NCI-H526 (cell line): Measurements from ENCODE around the gene RASEF.
"Not testable (repeated sequence)": the region's sequence is repeated elsewhere in the genome, so short reads cannot be mapped to it uniquely, and the experiment has no call there.

Experiments
- DNase-seq, 2 experiments: peaks; one replicate each; lab custom pipeline; 2025; lab: John Stamatoyannopoulos, UW

Gene RASEF

GRCh38 chr9:82970359-82970758 is 92.6 kb downstream of the RASEF start:
- no peak for DNase-seq

DNA sequence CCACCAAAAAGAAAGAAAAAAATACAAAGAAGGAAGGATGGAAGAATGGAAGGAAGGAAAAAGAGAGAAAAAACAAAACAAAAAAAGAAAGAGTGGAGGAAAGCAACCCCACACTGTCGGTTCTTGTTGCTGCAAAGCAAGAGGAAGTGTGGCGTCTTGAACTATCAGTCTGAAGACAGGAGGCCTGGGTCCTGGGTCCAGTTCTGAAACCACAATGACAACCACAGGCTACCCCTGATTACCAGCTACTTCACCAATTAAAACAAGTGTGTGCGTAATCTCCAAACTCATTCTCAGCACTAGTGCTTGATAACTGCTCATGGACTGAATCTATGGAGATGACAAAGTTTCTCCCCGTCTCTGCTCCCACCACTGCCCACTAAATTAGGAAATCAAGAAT is 93.7 kb downstream of the RASEF start:
- DNase-seq: no peak

DNA sequence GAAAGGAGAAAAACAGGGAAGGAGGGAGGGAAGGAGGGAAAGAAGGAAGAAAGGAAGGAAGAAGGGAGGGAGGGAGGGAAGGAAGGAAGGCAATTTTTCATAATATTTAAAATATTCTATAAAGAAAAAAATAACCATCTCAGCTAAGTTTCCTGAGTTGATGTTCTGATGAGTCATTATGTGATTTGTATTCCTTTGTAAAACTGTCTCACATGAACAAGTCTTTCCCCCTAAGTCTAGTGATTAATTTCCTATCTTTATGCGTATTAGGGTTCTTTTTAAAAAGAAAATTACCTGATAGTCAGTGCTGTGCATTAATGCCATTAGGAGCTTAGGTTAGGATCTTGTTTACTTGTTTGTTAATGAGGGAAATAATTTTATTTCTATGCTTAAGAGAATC is 94.1 kb downstream of the RASEF start:
- DNase-seq: no peak

DNA sequence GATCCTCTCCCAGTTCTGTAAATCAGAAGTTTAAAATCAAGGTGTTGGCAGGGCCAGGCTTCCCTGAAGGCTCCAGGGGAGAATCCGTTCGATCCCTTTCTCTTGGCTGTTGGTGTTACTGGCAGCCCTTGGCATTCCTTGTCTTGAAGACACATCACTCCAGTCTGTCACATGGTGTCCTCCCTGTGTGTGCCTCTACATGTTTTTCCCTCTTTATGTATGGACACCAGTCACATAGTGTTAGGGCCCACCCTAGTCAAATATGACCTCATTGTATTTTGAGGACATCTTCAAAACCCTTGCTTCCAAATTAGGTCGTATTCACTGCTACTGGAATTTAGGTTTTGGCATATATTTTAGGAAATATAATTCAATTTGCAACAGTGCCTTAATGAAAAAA is 94.6 kb downstream of the RASEF start:
- no peak for DNase-seq

DNA sequence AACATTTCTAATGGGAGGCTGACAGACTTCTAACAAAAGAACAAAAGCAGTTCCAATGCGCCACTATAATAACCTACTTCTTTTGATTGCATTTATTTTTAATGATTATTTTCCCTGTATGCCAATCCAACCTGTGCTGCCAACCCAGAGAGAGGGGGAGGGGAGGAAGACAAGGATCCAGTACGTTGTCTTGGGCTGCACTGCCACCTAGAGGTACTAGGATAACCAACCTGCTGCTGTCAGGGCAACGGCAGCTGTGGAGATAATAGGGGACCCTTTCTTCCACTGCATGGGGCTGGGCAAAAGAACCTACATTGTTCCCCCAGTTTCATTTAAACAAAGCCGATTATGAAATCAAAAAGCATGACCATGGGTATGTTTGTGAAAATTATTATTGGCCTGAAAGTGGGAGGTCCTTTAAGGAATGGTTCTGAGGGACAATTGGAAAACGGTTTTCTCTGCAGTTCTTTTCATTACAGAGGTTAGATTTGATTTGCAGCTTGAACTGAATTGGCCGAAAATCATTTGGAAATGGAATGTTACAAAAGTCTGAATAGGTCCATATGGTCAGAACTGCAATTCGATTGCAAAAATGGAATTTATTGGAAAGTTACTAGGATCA is 101.3 kb downstream of the RASEF start:
- DNase-seq: peak; percentile 62 to 88

- peak; percentile 36 for DNase-seq
Observed at GRCh38 chr9:82957529-82958379, 105.2 kb downstream of the RASEF start.

- DNase-seq: no peak
Observed at GRCh38 chr9:82949203-82949602, 113.7 kb downstream of the RASEF start.

DNA sequence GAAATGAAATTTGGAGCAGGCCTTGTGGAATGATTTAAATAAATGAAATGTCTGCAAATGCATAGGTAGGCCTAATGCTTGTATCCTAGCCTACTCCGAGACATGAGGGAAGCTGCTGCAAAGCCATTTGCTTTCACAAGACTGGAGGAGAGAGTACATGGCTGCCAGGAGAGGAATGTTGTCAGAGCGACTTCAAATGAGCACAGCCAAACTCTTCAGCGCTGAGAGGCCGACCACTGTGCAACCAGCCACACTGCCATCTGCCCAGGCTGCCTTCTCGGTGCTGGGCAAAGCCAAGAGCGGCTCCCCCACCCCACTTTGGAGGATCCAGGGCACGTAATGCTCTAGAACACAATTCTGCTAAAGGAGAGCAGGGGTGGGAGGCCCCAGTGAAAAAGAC is 122.6 kb downstream of the RASEF start:
- DNase-seq: no peak

GRCh38 chr9:82939451-82939850 is 123.5 kb downstream of the RASEF start:
- DNase-seq: no peak

DNA sequence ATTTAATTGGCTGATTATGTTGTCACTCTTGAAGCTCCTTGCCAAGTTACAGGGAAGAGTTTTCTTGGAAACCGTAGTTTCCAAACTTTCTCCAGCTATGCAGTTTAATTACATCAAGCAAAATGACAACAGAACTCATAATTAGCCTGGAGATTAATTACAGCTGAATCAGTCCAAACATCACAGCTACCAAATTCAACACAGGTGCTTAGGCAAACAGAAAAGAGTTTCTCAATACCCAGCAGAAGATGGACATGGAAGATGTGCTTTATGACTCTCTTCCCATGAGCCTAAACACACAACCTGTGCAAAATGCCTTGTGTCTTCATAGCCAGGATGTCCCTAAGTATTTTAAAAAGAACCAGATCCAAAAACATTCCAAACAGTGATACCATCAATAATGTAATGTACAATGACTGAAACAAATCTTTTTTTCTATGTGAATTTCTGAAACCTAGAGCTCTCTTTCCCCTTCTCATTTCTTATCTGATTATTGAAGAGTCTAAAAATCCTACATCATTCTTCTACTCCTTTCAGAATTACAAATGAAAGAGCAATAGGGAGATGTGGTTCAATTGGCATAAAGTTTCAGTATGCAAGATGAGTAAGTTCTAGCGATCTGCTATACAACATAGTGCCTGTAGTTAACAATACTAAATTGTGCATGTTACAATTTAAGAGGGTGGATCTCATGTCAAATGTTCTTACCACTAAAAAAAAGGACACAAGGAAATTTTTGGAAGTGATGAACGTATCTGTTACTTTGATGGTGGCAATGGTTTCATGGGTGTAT is 124.3 kb downstream of the RASEF start:
- DNase-seq: no peak

DNA sequence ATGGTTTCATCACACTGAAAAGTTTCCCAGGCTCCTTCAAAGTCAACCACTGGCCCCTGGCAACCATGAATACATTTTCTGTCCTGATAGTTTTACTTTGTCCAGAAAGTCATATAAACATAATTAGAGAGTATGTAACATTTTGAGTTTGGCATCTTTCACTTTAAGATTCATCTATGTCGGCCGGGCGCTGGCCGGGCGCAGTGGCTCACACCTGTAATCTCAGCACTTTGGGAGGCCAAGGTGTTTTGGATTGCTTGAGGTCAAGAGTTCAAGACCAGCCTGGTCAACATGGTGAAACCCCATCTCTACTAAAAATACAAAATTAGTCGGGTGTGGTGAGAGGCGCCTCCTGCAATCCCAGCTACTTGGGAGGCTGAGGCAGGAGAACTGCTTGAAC is 126.4 kb downstream of the RASEF start:
- not testable (repeated sequence) for DNase-seq

GRCh38 chr9:82934949-82935348 is 128.0 kb downstream of the RASEF start:
- DNase-seq: no peak

DNA sequence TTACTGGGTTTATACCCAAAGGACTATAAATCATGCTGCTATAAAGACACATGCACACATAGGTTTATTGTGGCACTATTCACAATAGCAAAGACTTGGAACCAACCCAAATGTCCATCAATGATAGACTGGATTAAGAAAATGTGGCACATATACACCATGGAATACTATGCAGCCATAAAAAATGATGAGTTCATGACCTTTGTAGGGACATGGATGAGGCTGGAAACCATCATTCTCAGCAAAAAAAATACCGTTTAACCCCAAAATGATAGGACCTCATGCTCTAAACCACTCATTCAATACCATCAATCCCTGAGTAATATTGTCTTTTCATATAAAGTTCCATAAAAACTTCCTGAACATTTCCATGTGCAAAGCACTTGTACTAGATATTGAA is 128.9 kb downstream of the RASEF start:
- not testable (repeated sequence) for DNase-seq

DNA sequence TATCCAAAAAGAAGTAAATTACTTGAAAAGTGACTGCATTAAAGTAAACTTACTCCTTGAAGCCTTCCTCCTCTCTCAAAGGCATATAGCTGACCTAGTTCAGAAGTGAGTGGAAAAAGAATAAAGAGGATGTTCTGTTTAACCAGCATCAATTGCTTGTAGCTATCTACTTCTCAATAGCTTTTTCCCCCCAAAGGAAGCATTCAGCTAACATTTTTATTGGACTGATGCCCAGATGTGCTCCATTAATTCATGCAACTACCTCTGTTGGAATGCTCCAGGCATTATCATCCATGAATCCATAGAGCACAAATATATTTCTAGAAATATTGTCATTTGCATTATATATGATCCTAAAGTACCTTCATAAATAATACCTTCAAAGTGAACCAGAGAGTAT is 132.8 kb downstream of the RASEF start:
- no peak for DNase-seq
